IPS-18a (cell line): ENCODE measurements around the gene CDH4.

ENCODE experiments used
- H3K27ac ChIP-seq: one replicate; pipeline ENCODE4 v1.5.1; 2013; ENCODE audit warnings: low read length
- H3K27me3 ChIP-seq: one replicate; pipeline ENCODE4 v1.6.1; 2013; ENCODE audit warnings: mild to moderate bottlenecking, low read length; ENCODE audit not compliant: control insufficient read depth, insufficient read depth
- H3K36me3 ChIP-seq: one replicate; pipeline ENCODE4 v1.6.1; 2013; ENCODE audit warnings: low read depth, low read length; ENCODE audit not compliant: control insufficient read depth
- H3K4me1 ChIP-seq: one replicate; pipeline ENCODE4 v1.6.1; 2013; ENCODE audit warnings: low read depth, low read length; ENCODE audit not compliant: control insufficient read depth
- H3K4me3 ChIP-seq: one replicate; pipeline ENCODE4 v1.5.1; 2013; ENCODE audit warnings: low read length
- H3K9ac ChIP-seq: one replicate; pipeline ENCODE4 v1.6.1; 2013; ENCODE audit warnings: mild to moderate bottlenecking, low read length, moderate library complexity
- H3K9me3 ChIP-seq: one replicate; pipeline ENCODE4 v1.6.1; 2013; ENCODE audit warnings: low read depth, low read length; ENCODE audit not compliant: control insufficient read depth

The CDH4 gene

DNA sequence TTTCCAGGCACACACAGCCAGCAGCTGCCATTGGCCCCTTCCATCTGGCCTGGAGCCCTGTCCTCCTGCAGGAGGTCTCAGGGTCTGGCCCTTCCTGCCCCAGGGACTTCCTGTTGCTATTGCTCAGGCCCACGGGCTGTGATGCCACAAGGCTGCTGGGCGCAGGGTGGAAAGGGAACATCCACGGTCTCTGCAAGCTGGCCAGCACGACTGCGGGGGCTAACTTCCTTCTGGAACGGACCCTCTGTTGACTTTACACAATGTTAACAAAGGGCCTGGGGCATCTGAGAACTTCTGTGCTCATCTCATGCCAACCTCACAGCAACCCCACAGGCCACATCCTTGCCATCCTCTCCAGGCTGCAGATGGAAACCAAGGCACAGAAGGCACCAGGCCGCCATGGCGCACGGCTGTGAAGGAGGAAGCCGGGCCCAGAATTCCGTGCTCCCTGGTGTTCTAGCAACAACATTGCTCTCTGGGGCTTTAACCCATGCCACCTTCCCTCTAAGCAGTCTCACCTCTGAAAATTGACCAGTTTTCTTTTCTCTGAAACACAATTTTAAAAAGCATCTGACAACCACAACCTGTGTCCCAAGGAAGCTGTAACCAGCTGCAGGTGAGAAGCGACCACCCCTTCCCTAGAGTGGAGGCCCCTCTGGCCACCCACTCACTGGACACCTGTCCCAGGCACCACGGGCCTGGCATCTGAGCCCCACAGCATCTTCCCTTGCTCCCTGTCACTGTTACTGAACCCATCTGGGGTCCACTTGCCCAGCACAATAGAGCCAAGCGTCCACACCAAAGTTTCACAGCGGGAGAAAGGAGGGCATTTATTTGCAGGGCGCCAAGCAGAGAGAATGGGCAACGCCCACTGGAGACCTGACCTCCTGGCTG, 261.3 kb downstream of the CDH4 start:
- H3K27ac ChIP-seq = no peak overlapping the region
- H3K36me3 ChIP-seq = no peaks in the 10 kb centered on the region
- H3K4me3 ChIP-seq = no peak overlapping the region
- no peaks in the 10 kb centered on the region for H3K27me3 ChIP-seq
- H3K9ac ChIP-seq = no peak overlapping the region
- peaks cover 13% of the 10 kb centered on the region for H3K4me1 ChIP-seq
- H3K9me3 ChIP-seq = no peaks in the 10 kb centered on the region

DNA sequence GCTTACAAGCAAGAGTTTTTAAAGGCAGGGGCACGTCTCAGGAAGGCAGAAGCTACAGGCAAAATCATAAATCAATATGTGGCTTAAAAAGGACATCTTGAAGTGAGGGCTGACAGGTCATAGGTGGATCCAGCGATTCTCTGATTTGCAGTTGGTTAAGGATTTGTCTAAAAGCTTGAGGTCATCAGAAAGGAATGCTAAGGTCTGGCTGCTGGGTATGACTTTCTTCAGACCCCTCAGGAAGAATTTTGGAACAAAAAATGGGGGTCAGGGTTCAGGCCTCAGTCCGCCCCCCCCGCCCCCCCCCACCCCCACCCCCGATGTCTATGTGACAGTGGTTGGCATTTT, 261.9 kb downstream of the CDH4 start:
- Histone ChIP-seq H3K27me3 (no peaks in the 10 kb centered on the region), H3K9me3 (no peaks in the 10 kb centered on the region), H3K36me3 (no peaks in the 10 kb centered on the region), H3K4me3 (no peak overlapping the region), H3K4me1 (peaks cover 13% of the 10 kb centered on the region), H3K27ac (no peak overlapping the region), H3K9ac (no peak overlapping the region)

DNA sequence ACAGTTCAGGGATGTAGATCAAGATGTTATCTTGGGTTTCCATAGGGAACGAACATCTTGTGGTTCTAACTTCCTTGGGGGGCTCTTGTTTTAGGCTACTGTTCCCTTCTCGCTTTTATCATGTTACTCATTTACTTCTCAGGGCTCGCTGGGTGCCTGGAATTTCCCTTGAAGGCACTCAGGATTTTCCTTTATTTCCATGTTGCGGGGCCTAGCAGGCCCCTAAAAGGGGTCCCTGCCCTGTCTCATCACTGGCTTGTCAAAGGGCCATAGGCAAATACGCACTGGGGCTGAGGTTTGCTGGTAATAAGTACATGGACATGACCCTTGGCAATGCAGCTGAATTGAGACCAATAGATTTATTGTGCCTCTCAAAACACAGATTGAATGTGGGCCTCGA, 262.3 kb downstream of the CDH4 start:
- no peak overlapping the region for H3K9ac ChIP-seq
- peaks cover 13% of the 10 kb centered on the region for H3K4me1 ChIP-seq
- H3K4me3 ChIP-seq = no peak overlapping the region
- no peak overlapping the region for H3K27ac ChIP-seq
- H3K27me3 ChIP-seq = no peaks in the 10 kb centered on the region
- no peaks in the 10 kb centered on the region for H3K9me3 ChIP-seq
- H3K36me3 ChIP-seq = no peaks in the 10 kb centered on the region

DNA sequence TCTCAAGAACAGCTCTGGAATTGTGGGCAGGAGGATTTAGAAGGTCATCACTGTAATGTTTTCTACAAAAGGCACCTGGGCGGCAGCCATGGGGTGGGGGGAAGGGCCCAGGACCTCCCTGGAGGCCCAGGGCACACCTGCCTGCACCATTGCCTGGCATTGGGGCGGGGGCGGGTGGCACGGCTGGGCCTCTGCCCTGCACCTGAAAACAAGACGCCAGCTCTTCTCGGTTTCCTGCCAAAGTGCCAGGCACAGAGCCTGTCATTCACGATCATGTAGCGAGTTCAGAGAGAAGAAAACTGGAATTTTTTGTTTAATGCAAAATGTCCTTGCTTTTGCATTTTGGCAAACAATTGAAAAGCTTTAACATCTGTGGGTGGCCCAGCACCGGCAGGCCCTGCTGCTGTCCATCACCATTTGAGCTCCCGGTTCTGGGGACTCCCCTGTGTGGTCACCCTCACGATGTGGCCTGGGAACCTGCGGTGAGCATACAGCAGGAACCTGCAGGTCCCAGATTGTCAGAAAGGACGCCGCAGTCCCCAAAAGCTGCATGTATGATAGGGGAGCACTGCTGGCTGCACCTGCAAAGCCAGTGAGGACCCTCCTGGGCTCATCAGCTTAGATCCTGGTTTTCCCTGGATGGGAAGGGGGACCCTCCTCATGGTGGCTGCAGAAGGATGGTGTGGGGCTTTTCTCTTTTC, 262.9 kb downstream of the CDH4 start:
- H3K27ac ChIP-seq = no peak overlapping the region
- peaks cover 13% of the 10 kb centered on the region for H3K4me1 ChIP-seq
- no peak overlapping the region for H3K9ac ChIP-seq
- H3K4me3 ChIP-seq = no peak overlapping the region
- no peaks in the 10 kb centered on the region for H3K27me3 ChIP-seq
- H3K9me3 ChIP-seq = no peaks in the 10 kb centered on the region
- H3K36me3 ChIP-seq = no peaks in the 10 kb centered on the region

DNA sequence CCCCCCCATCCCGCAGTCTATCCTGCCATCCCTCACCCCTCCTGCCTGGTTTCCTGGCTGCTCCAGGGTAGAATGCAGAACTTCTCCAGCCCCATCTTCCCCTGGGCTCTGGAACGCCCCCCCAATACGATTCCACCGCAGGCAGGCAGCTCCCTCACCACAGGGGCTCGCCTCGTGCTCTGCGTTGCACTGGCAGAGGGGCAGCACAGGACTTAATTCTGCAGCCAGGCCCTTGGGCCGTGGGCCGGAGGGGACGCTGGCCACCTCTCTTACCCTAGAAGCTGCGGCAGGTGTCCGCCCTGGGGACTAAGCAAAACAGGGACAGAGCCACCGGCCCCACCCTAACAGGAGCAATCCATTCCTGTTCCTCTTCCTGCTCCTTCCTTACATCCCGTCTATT, 263.9 kb downstream of the CDH4 start:
- H3K9ac ChIP-seq = no peak overlapping the region
- no peak overlapping the region for H3K4me3 ChIP-seq
- no peaks in the 10 kb centered on the region for H3K27me3 ChIP-seq
- no peaks in the 10 kb centered on the region for H3K9me3 ChIP-seq
- no peaks in the 10 kb centered on the region for H3K36me3 ChIP-seq
- H3K27ac ChIP-seq = no peak overlapping the region
- peaks cover 13% of the 10 kb centered on the region for H3K4me1 ChIP-seq

DNA sequence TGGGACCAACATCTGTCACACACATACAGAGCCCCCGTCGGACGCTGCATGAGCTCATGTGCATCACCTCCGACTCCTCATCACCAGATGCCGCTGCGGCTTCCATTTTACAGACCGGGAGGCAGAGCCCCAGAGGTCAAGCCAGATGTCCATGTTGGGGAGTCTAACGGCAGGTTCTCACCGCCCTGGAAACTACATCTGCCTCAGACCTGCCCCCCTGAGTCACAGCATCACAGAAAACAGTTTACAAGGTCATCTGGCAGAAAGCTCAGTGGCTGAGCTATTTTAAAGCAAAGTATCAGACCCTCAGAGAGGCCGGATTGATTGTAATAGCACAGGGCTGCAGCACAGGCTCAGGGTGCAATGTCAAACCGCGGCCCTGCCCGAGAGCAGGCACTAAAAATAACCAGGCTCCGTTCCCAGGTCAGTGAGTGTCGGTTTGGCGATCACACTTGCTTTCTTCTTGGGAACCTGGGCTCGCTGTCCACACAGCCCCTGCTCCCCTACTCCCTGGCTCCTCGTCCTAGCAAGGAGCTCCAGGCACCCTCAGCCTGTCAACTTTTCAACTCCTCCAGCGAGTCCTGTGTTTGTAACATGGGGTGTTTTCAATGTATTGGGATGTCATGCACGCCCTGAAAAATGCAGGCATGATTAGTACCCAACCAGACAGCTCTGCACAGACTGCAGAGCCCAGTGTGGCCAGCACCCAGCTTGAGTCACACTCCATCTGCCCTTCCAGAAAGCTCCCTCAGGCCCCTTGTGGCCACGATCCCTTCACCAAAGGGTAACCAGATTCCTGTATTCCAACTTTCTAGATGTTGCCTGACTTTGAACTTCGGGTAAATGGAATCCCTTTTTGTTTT, 264.5 kb downstream of the CDH4 start:
- Histone ChIP-seq H3K9ac (no peak overlapping the region), H3K9me3 (no peaks in the 10 kb centered on the region), H3K27me3 (no peaks in the 10 kb centered on the region), H3K4me1 (peaks cover 18% of the 10 kb centered on the region), H3K27ac (no peak overlapping the region), H3K4me3 (no peak overlapping the region), H3K36me3 (no peaks in the 10 kb centered on the region)

DNA sequence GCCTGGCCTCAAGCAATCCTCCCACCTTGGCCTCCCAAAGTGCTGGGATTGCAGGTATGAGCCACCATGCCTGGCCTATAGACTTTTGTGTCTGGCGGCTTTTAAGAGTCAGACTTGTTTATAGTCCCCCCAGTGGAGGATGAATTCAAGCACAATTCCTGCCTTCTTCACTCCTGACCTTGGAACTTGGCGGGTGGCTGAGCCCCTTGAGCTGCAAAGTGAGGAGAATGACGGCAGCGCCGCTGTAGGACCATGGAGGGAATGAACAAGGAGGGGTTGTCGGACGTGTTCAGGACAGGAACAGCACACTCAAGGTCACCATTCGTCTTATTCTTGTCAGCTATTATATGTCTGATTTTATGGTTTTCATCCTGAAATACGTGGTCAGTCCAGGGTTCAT, 265.4 kb downstream of the CDH4 start:
- no peaks in the 10 kb centered on the region for H3K36me3 ChIP-seq
- H3K4me1 ChIP-seq = peaks cover 21% of the 10 kb centered on the region
- H3K27ac ChIP-seq = no peak overlapping the region
- no peak overlapping the region for H3K4me3 ChIP-seq
- no peak overlapping the region for H3K9ac ChIP-seq
- H3K27me3 ChIP-seq = no peaks in the 10 kb centered on the region
- no peaks in the 10 kb centered on the region for H3K9me3 ChIP-seq

DNA sequence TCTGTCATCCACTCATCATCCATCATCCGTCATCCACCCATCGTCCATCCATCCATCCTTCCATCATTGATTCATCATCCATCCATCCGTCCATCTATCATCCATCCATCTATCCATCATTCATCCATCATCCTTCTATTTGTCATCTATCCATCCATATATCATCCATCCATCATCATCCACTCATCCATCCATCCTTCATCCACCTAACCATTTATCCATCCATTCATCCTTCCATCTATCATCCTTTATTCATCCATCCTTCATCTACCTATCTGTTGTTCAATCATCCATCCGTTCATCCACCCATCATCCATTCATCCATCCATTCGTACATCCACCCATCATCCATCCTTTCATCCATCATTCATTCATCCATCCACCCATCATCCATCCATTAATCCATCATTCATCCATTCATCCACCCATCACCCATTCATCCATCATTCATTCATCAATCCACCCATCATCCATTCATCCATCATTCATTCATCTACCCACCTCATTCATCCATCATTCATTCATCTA, 266.4 kb downstream of the CDH4 start:
- no peaks in the 10 kb centered on the region for H3K36me3 ChIP-seq
- H3K27me3 ChIP-seq = no peaks in the 10 kb centered on the region
- no peak overlapping the region for H3K27ac ChIP-seq
- no peak overlapping the region for H3K4me3 ChIP-seq
- H3K9me3 ChIP-seq = no peaks in the 10 kb centered on the region
- H3K4me1 ChIP-seq = peaks cover 21% of the 10 kb centered on the region
- H3K9ac ChIP-seq = no peak overlapping the region

DNA sequence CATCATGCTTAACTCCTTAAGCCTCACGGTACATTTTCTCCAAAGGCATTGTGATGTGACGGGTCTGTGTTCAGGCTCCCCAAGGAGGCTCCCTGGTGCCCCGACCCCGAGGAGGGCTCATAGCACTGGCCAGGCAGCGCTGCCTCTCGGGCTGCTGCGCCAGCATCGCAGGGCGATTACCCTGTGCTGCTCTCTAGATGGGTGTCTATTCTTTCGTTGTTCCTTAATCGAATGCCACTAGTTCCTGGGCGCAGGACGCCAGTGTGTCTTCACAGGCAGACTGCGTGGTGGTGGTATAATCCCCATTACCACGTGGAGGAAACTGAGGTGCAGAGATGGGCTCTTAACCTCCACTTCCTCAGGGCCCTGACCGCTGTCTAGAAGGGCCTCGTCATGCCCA, 267.4 kb downstream of the CDH4 start:
- no peaks in the 10 kb centered on the region for H3K27me3 ChIP-seq
- peaks cover 19% of the 10 kb centered on the region for H3K4me1 ChIP-seq
- no peak overlapping the region for H3K4me3 ChIP-seq
- H3K9me3 ChIP-seq = no peaks in the 10 kb centered on the region
- H3K36me3 ChIP-seq = no peaks in the 10 kb centered on the region
- no peak overlapping the region for H3K9ac ChIP-seq
- H3K27ac ChIP-seq = no peak overlapping the region

DNA sequence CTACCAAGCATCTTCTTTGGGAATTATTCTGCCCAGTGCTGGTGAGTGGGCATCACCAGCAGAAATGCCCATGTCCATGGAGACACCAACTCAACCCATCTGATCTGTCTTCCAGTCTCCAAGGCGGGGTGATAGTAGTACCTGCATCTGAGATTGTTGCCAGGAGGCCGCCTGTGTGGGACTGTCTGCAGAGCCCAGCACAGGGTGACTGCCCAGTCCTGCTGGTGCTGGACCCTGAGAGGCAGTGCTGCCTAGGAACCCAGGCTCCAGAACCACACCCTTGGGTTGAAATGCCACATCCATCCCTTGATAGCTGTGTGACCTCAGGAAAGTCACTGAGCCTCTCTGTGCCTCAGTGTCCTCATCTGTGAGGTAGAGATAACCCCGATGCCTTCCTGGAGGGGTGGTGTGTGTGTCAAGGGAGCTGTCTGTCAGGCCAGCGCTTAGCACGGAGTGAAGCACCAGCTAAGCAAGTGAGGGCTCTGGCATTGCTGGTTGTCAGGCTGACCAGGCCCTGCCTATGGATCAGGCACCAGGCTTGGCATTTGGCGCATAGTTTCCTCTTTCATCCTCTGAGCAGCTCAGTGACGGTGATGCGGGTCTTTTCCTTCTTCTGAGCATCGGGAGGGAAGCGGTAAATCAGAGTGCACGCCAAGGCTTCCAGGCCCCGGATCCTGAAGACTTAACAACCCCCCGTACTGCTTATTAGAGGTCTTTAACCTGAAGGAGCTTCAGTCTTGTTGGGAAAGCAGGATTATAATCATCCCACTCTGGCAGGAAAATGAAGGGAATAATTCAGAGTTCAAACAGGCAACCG, 268.2 kb downstream of the CDH4 start:
- Histone ChIP-seq H3K9me3 (no peaks in the 10 kb centered on the region), H3K9ac (no peak overlapping the region), H3K36me3 (no peaks in the 10 kb centered on the region), H3K4me1 (peaks cover 13% of the 10 kb centered on the region), H3K4me3 (no peak overlapping the region), H3K27ac (no peak overlapping the region), H3K27me3 (no peaks in the 10 kb centered on the region)
